ENCODE measurements around the gene MBP. TPM values are rescaled to one million over a fixed set of nuclear protein-coding genes. Genes with fewer than 3 reads are reported as not detected.

MBP gene
- total and polyA plus RNA-seq, 8 donors = 6.3 to 33.5 (median 20.7) TPM

- Histone ChIP-seq H3K4me3 (no peak overlapping the region), H3K4me1 (no peaks in the 10 kb centered on the region), H3K27ac (no peak overlapping the region), H3K36me3 (no peaks in the 10 kb centered on the region), H3K9me3 (no peaks in the 10 kb centered on the region), H3K27me3 (no peaks in the 10 kb centered on the region)
- no peak for ATAC-seq
- no peak for DNase-seq
- 82 to 90% methylated on average over 10 of the region's 10 CpGs for WGBS, 2 donors
- no peak for TF ChIP-seq CTCF (IDR thresholded peaks at IDR 0.05)
- no peak for FAIRE-seq
- intact Hi-C loops (cut with DNase I) = no loop called here
Observed at GRCh38 chr18:77039196-77040130, 93.1 kb downstream of the MBP start.

- no peak for FAIRE-seq
- intact Hi-C loops (cut with DNase I) = no loop called here
- no peak for TF ChIP-seq CTCF (IDR thresholded peaks at IDR 0.05)
- Histone ChIP-seq H3K27ac (no peak overlapping the region), H3K4me3 (no peak overlapping the region), H3K27me3 (no peaks in the 10 kb centered on the region), H3K36me3 (no peaks in the 10 kb centered on the region), H3K4me1 (no peaks in the 10 kb centered on the region), H3K9me3 (no peaks in the 10 kb centered on the region)
- WGBS, 2 donors = 89 to 90% methylated on average over 3 of the region's 3 CpGs
- ATAC-seq = no peak
- DNase-seq = no peak
Observed at GRCh38 chr18:77038182-77038858, 94.3 kb downstream of the MBP start.

- intact Hi-C loops (cut with DNase I) = no loop called here
- 85 to 93% methylated on average over 13 of the region's 13 CpGs for WGBS, 2 donors
- DNase-seq (no peak), ATAC-seq (no peak), FAIRE-seq (no peak)
- Histone ChIP-seq H3K4me1 (no peaks in the 10 kb centered on the region), H3K27ac (no peak overlapping the region), H3K27me3 (no peaks in the 10 kb centered on the region), H3K4me3 (no peak overlapping the region), H3K36me3 (no peaks in the 10 kb centered on the region), H3K9me3 (no peaks in the 10 kb centered on the region)
- no peak for TF ChIP-seq CTCF (IDR thresholded peaks at IDR 0.05)
Observed at GRCh38 chr18:77037567-77037966, 95.0 kb downstream of the MBP start.

- TF ChIP-seq CTCF (IDR thresholded peaks at IDR 0.05) = no peak
- intact Hi-C loops (cut with DNase I) = no loop called here
- ATAC-seq = no peak
- no peaks in the 10 kb centered on the region for H3K4me1 ChIP-seq
- no peak for DNase-seq
- H3K27ac ChIP-seq = no peak overlapping the region
- H3K36me3 ChIP-seq = no peaks in the 10 kb centered on the region
- H3K27me3 ChIP-seq = no peaks in the 10 kb centered on the region
- no peaks in the 10 kb centered on the region for H3K9me3 ChIP-seq
- no peak overlapping the region for H3K4me3 ChIP-seq
- no peak for FAIRE-seq
- WGBS, 2 donors = 80% methylated on average over 12 of the region's 12 CpGs
Observed at GRCh38 chr18:77035380-77036187, 97.0 kb downstream of the MBP start.
